Natural killer cell (primary cell): Measurements from ENCODE around the gene AIP. TPM values are rescaled to one million over a fixed set of nuclear protein-coding genes. Genes with fewer than 3 reads are reported as not detected.
A peak's percentile ranks its signal among the peaks of the same experiment; 100 is the strongest.

ENCODE experiments used
- ATAC-seq, 3 donors: fragments of 150-1000 bp in 2 of 3; fragments of 200-7000 bp in 1 of 3; cut with Tn5 transposase; 1 replicate in 1 of 3; 2 replicates in 2 of 3; pipeline ENCODE4 v1.10.0; 2021; ENCODE audit warnings: mild to moderate bottlenecking in 2 of 3, moderate library complexity in 2 of 3
- DNase-seq, 2 donors: peaks; one replicate each; pipeline versions ENCODE4 v3.0.0 to v3.0.0-alpha.2; 2013 to 2021; ENCODE audit warnings: mixed read lengths in 1 of 2
- H3K27ac ChIP-seq: one replicate; pipeline ENCODE4 v1.5.1; 2013; ENCODE audit warnings: mild to moderate bottlenecking, low read length
- H3K27me3 ChIP-seq: one replicate; pipeline ENCODE4 v1.6.1; 2013; ENCODE audit warnings: low read length; ENCODE audit not compliant: control insufficient read depth, insufficient read depth
- H3K36me3 ChIP-seq: one replicate; pipeline ENCODE4 v1.6.1; 2013; ENCODE audit warnings: low read length; ENCODE audit not compliant: control insufficient read depth, insufficient read depth
- H3K4me1 ChIP-seq: one replicate; pipeline ENCODE4 v1.6.1; 2013; ENCODE audit warnings: low read length; ENCODE audit not compliant: control insufficient read depth, insufficient read depth
- H3K4me3 ChIP-seq: one replicate; pipeline ENCODE4 v1.5.1; 2013; ENCODE audit warnings: low read length
- H3K9me3 ChIP-seq: one replicate; pipeline ENCODE4 v1.6.1; 2013; ENCODE audit warnings: low read length; ENCODE audit not compliant: control insufficient read depth, insufficient read depth
- H3K27ac Mint-ChIP-seq, 2 donors: one replicate each; pipeline ENCODE4 v1.8.0; 2022; ENCODE audit warnings: mild to moderate bottlenecking in 2 of 2, mixed read lengths in 2 of 2, moderate library complexity in 1 of 2
- H3K27me3 Mint-ChIP-seq, 2 donors: one replicate each; pipeline ENCODE4 v1.8.0; 2022; ENCODE audit warnings: low read depth in 2 of 2, mixed read lengths in 2 of 2
- H3K36me3 Mint-ChIP-seq: one replicate; pipeline ENCODE4 v1.8.0; 2022; ENCODE audit warnings: mixed read lengths
- H3K4me1 Mint-ChIP-seq, 2 donors: one replicate each; pipeline ENCODE4 v1.8.0; 2022; ENCODE audit warnings: mixed read lengths in 2 of 2
- H3K4me3 Mint-ChIP-seq: one replicate; pipeline ENCODE4 v1.8.0; 2022; ENCODE audit warnings: mild to moderate bottlenecking, moderate library complexity, mixed read lengths
- H3K9me3 Mint-ChIP-seq, 2 donors: one replicate each; pipeline ENCODE4 v1.8.0; 2022; ENCODE audit warnings: mixed read lengths in 2 of 2
- CTCF ChIP-seq: fragments of 200-600 bp; IDR thresholded peaks from one replicate; pipeline ENCODE4 v1.8.0; 2022; ENCODE audit warnings: antibody characterized with exemption
- WGBS: methylation state at CpG from one replicate; pipeline ENCODE4 v1.1.7; 2013; ENCODE audit warnings: missing lambda C conversion rate; ENCODE audit not compliant: insufficient coverage; 5-methylcytosine and 5-hydroxymethylcytosine counted together
- intact Hi-C: fragments of 100-400 bp; cut with micrococcal nuclease; formaldehyde crosslinking; loops from one replicate; pipeline ENCODE4 v1.14.2; 2022
- total RNA-seq, 4 donors: library from RNA; stranded (reverse); fragments of 120-200 nt in 1 of 4; gene quantifications; one replicate each; pipeline versions ENCODE4 v1.2.3 to v1.2.4, GENCODE V29; 2013 to 2022

The AIP gene
- total RNA-seq, 3 donors from 2014 or later (not counting 1 experiment from before 2014, with no cell fraction given) = 93.3 to 113 (median 98.1) TPM

DNA sequence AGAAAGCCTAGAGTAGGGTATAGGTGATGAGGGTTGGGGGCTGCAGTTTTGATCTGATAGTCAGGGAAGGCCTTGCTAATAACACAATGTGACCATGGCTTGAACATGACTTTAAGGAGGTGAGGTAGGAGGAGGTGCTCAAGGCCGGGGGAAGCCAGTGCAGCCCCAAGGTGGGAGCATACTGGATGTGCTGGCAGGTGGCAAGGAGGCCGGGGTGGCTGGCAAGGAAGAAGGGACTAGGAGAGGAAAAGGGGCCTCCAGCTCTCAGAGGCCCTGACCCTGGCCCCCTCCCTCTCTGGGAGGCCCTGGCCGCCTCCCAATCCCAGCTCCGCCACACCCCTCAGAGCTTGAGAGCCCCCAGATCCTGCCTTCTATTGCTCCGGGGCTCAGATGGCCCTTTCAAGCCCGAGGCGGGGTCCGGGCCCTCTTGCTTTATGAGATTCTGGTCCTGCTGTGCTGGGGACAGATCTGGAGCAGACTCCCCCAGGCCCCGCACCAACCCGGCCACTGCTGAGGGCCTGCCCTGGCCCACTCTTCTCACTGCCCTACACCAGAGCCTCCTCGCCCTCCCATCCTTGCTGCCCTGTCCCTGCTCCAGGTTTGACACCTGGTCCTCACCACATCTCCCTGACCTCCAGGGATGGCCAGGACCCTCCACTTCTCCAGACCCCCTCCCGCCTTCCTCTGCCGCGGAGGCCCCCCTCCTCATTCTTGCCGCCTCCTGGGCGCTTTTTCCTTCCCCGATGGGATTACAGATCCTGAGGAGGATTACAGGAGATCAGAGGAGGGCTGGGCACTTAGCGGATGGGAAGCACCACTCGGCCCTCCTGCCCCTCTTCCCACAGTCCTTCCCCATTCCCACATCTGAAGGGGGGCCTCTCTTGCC lies 20.5 kb downstream of the AIP start:
- WGBS = 87% methylated on average over 19 of the region's 19 CpGs
- no peak for ATAC-seq
- peaks cover 37% of the 10 kb centered on the region for H3K4me1 ChIP-seq

DNA sequence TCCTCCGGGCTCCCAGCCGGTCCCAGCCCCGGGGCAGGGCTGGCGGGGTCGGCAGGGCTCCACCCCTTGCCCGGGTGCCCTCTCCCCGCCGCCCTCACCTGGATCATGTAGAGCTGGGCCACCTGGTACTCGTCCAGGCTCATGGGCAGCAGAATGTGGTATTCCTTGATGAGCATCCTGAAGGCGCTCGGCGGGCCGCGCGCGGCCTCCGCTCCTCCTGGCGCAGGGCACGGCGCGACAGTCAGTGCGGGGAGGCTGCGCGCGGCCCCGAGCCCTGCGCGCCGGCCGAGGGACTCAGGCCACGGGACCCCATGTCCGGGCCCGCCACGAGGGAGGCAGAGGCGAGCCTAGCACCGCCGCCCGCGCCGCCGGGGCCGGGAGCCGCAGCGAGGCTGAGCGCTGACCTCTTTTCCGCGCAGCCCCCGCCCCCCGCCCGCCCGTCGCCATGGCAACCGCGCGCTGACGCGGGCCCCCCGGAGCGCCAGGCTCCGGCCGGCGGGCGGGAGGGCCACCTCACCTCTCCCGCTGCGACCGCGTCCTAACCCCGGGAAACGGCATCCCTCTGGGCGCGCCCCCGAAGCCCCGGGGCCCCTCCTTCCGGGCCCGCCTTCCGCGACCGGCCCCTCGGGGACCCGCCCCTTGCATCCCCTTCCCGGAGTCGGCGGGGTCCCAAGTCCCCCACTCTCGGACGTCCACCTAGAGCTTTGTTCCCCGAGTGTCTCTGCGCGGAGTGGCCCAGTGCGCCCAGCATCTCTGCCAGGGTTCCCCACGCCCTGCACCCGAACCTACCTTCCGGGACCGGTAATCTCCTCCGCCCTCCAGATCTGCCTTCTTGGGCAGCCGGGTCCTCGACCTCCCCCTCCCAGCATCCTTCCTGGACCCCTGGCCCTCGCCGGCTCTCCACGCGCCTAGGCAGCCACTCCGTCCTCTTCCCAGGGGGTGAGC lies 21.5 kb downstream of the AIP start:
- intact Hi-C loops = loop anchor here (2.0 to 10.0 kb wide), 2 partner anchors 19 to 111 kb away; no protein-coding TSS in a partner anchor
- ATAC-seq (no peak), DNase-seq (peak; percentile 47 to 60)
- TF ChIP-seq CTCF = no peak
- Mint-ChIP-seq H3K36me3 (peaks cover 7% of the 10 kb centered on the region), H3K9me3 (no peaks in the 10 kb centered on the region), H3K27me3 (no peaks in the 10 kb centered on the region), H3K27ac (peak overlapping the region; percentile 95 to 97), H3K4me3 (peak overlapping the region; percentile 92), H3K4me1 (peaks cover 40 to 63% of the 10 kb centered on the region in 2 donors)
- Histone ChIP-seq H3K27me3 (no peaks in the 10 kb centered on the region), H3K4me3 (peak overlapping the region; percentile 65), H3K9me3 (no peaks in the 10 kb centered on the region), H3K27ac (peak overlapping the region; percentile 75), H3K36me3 (peaks cover 37% of the 10 kb centered on the region), H3K4me1 (peaks cover 43% of the 10 kb centered on the region)
- 3% methylated on average over 101 of the region's 101 CpGs for WGBS

More for the DNA sequence above, 20.5 kb downstream of the AIP start:
- no peaks in the 10 kb centered on the region for H3K27me3 Mint-ChIP-seq
- H3K4me3 Mint-ChIP-seq = peak overlapping the region; percentile 62
- peak overlapping the region; percentile 37 to 67 for H3K27ac Mint-ChIP-seq
- DNase-seq = no peak
- no peak for TF ChIP-seq CTCF
- peaks cover 7% of the 10 kb centered on the region for H3K36me3 Mint-ChIP-seq
- intact Hi-C loops = loop anchor here (2.0 to 10.0 kb wide), 2 partner anchors 19 to 111 kb away; no protein-coding TSS in a partner anchor
- Histone ChIP-seq H3K4me3 (no peak overlapping the region), H3K36me3 (peaks cover 46% of the 10 kb centered on the region), H3K27ac (no peak overlapping the region), H3K9me3 (no peaks in the 10 kb centered on the region), H3K27me3 (no peaks in the 10 kb centered on the region)
- no peaks in the 10 kb centered on the region for H3K9me3 Mint-ChIP-seq
- peaks cover 40 to 54% of the 10 kb centered on the region in 2 donors for H3K4me1 Mint-ChIP-seq

- Mint-ChIP-seq H3K4me1 (peaks cover 40 to 65% of the 10 kb centered on the region in 2 donors), H3K36me3 (peaks cover 7% of the 10 kb centered on the region), H3K27ac (peak within 1 kb of the TSS; percentile 95 to 97), H3K9me3 (no peaks in the 10 kb centered on the region), H3K27me3 (peaks cover 0 to 3% of the 10 kb centered on the region in 2 donors), H3K4me3 (peak within 1 kb of the TSS; percentile 92)
- no peaks in the 10 kb centered on the region for H3K9me3 ChIP-seq
- H3K4me1 ChIP-seq = peaks cover 43% of the 10 kb centered on the region
- H3K27ac ChIP-seq = peak within 1 kb of the TSS; percentile 94
- TF ChIP-seq CTCF = no peak
- DNase-seq (peak; percentile 76 to 81), ATAC-seq (peak; percentile 16 to 32 (median 21))
- WGBS = under 1% methylated on average over 58 of the region's 58 CpGs
- H3K27me3 ChIP-seq = no peaks in the 10 kb centered on the region
- H3K4me3 ChIP-seq = peak within 1 kb of the TSS; percentile 65
- intact Hi-C loops = loop anchor here (1.0 to 10.0 kb wide), 5 partner anchors 20 to 238 kb away; partner anchors contain the start of genes GRK2, PPP1CA and TBC1D10C
- peaks cover 31% of the 10 kb centered on the region for H3K36me3 ChIP-seq
Measured at GRCh38 chr11:67504950-67505581, 22.2 kb downstream of the AIP start, which contains the start of gene PITPNM1. TSS of gene PITPNM1 (minus strand) at chr11:67505363. CDS start at chr11:67504180, 1,183 bp downstream.
